GM19023 (cell line): ENCODE measurements around the gene FRMPD4.
"Not testable (repeated sequence)": the region's sequence is repeated elsewhere in the genome, so short reads cannot be mapped to it uniquely, and the experiment has no call there.

ENCODE experiments used
- ATAC-seq: cut with Tn5 transposase; IDR thresholded peaks from one replicate; pipeline ENCODE4 v1.9.1; 2021; ENCODE audit warnings: mild to moderate bottlenecking, moderate library complexity; ENCODE audit not compliant: unreplicated experiment

The FRMPD4 gene

DNA sequence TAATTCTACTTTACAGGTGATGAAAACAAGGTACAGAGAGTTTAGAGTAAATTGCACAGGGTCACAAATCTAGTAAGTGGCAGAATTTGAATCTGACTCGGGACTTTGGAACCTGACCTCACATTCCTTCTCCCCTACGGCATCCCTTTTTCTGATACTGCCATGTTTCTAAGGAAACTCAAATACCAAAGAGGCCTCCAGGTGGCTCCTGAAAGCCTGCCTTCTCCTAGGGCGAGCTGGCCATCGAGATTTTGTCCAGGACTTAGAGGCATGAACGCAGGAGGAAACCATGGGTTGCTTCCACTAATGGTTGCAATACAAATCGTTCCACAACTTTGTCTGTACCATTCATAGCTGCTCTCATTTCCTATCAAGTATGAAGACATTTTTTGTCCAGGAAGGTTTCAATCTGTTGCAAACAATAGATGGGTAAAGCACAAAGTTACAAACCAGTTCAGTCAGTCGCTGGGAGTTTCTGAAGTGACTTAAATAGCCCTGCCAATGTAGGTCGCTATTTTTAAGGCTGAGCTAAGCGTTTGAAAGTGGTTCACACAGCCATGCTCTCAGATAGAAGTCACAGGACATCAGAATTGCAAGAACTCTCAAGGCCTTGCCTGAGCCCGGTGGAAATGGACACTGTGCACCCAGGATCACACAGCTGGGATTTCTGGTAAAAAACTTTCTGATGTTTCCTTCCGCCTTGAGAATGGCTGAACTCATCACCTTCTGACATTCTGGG is 356.3 kb downstream of the FRMPD4 start:
- no peak for ATAC-seq

DNA sequence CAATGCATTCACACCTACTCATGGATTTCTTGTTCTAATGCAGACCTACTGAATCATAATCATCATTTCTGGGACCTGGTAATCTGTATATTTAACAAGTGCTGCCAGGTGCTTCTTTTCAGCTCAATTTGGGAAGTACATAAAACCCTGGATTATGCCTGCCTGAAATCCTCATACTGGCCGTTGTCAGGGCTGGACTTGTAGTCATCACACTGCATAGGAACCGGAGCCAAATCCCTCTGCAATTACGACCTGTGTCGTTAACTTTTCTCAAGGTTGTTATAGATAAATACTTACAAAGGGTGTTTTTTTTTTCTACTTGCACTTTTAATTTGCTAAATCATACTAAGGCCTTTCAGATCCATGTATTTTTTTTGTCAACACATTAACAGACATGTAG is 358.1 kb downstream of the FRMPD4 start:
- no peak for ATAC-seq

DNA sequence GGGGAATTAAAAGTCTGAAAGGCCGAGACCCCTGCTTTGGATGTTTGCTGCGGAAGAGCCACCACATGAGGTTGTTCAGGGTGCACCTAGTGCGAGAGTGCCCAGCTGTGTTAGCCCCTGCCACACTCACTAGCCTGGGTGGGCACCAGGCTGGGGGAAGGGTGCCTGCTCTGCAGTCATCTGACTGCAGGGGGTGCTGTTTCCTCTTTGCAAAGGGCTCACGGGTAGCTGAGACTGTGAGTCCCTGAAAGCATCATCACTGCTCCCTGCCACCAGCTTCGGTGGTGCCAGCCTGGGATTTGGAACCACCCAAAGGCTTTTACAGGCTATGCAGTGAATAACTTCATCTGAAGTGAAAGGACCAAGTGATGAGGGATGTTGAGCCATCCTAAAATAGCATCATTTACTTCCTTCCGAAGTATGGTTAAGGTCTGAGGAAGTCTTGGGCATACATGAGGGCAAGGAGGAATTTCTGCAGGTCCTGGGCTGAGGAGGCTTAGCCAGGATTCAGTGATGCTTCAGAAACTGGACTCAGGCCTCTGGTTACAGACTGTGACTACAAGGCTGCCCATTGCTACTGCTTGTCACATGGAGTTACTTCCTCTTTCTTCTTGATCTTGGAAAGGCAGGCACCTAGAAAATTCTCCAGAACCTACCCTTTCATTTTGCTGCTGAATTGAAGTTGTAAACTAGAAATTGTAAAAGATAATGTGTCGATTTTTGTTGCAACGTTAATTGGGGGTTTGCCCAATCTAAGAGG is 359.7 kb downstream of the FRMPD4 start:
- ATAC-seq, result no peak

DNA sequence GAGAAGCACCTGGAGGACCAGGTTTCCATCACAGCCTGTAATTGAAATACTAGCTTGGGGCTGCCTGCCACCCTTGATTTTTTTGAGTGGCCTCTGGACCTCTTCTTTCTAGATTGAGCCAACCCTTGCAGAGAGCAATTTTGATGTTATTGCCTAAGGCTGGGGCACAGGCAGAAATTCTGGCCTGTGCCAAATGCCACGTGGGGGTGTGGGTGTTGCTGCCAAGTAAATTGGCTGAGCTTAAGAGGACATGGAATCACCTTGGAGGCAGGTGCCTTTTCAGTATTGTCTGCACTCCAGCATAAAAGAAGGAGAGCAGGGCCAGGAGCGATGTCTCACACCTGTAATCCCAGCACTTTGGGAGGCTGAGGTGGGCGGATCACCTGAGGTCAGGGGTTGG is 366.9 kb downstream of the FRMPD4 start:
- no peak for ATAC-seq

DNA sequence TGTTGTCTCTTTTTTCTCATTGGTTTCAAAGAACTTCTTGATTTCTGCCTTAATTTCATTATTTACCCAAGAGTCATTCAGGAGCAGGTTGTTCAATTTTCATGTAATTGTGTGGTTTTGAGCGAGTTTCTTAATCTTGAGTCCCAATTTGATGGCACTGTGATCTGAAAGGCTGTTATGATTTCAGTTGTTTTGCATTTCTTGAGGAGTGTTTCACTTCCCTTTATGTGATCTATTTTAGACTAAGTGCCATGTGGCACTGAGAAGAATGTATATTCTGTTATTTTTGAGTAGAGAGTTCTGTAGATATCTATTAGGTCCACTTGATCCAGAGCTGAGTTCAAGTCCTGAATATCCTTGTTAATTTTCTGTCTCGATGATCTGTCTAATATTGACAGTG is 377.1 kb downstream of the FRMPD4 start:
- not testable (repeated sequence) for ATAC-seq

DNA sequence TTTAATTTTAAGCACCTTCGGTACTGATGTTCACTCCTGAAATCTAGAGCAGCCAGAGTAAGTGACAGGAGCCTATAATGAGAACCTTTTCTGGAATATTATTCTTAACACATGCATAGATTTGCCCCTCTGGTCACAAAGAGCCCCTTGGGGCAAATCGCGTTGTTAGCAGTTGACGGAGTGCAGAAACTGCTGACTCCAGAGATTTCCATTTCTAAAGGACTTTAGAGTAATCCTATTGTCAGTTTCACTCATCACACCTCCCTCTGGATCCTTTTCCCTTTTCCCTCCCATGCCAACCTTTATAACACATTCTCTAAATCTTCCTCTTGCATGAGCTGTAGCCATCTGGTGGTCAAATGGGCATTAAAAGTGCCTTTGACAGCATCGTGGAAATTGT is 388.0 kb downstream of the FRMPD4 start:
- ATAC-seq, result no peak

DNA sequence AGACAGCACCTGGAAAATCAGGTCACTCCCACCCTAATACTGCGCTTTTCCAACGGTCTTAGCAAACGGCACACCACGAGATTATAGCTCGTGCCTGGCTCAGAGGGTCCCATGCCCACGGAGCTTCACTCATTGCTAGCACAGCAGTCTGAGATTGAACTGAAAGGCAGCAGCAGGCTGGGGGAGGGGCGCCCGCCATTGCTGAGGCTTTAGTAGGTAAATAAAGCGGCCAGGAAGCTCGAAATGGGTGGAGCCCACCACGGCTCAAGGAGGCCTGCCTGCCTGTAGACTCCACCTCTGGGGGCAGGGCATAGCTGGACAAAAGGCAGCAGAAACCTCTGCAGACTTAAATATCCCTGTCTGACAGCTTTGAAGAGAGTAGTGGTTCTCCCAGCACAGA is 399.8 kb downstream of the FRMPD4 start:
- ATAC-seq, result not testable (repeated sequence)

DNA sequence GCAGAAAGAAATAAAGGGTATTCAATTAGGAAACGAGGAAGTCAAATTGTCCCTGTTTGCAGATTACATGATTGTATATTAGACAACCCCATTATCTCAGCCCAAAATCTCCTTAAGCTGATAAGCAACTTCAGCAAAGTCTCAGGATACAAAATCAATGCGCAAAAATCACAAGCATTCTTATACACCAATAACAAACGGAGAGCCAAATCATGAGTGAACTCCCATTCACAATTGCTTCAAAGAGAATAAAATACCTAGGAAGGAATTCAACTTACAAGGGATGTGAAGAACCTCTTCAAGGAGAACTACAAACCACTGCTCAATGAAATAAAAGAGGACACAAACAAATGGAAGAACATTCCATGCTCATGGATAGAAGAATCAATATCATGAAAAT is 404.0 kb downstream of the FRMPD4 start:
- not testable (repeated sequence) for ATAC-seq

DNA sequence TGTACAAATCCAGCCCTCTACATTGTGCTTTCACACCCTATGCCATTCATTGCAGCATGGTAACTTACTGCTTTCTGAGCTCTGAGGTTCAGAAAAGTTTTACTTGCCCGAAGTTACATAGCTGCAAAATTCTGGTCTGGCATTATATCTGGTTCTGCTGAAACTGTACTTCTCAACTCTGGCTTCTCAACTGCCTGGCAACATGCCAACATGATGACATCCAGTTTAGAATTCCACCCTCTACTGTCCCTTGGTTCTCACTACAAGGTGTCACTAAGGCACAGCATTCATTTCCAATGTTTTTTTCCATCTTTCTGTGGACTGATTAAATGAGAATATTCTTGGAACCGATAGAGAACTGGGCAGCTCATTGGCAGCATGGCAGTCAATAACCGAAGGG is 410.1 kb downstream of the FRMPD4 start:
- ATAC-seq, result no peak

DNA sequence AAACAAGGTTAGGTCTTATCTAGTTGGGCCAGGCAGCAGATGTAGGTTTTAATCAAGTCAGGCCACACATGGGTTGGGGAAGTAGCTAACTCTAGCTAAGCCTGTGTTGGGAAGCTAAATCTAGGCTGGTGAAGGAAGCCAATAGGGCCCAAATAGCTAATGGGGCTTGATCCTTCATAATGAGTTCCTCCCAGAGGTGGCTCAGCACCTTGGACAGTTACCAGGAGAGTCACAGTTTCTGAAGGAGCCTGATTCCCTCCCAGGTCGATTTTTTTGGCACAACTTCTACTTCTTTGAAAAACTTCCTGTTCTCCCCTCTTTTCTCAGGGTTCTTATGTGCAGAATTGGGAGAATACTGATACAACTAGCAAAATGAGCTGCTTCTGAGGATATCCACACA is 410.5 kb downstream of the FRMPD4 start:
- ATAC-seq, result no peak

DNA sequence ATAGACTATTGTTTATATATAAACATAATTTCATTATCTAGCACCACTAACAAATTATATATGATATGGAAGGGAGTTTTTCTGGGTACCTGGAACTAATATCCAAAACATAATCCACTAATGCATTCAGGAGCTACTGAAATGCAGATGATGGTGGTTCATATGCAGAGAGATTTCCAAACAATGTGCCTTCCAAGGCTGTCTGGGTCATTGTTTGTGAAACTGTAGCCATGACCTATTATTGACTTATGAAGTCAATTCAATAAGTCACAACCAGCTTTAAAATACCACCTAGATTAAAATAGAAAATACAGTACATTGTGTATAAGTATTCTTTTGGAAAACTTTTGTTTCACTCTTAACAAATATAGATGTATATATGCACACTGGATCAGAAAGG is 415.9 kb downstream of the FRMPD4 start:
- ATAC-seq, result no peak

DNA sequence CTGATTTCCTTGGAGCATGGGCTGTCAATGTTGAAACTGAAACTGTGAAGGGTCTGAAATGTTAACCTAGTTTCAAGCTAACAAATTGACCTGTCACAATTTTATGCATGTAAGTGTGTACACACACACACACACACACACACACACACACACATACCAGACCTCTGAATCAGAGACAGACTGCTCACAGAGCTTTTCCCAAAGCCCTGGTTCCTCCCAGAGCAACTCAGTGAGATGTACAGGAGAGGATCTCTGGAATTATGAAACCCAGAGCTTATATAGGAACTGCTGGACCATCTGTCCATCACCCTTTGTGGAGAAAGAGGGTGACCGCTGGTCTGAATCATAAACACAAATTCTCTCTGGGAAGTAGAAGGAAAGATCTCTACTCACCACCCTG is 424.8 kb downstream of the FRMPD4 start:
- no peak for ATAC-seq

DNA sequence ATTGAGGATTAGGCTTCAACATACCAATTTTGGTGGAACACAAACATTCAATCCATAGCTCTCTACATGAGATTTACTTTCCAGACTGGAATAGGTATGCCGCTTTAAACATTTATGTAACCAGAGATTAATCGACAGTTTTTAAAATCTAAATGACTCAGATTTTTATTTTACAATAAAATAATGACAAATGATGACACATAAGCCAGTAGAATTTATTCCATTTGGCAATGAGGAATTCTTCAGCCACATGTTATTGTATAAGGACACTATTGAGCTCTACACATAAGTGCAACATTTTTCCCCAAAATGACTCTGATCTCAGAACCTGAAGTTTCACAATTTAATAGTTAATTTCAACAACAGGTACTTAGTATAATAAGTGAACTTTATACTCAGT is 425.9 kb downstream of the FRMPD4 start:
- no peak for ATAC-seq

DNA sequence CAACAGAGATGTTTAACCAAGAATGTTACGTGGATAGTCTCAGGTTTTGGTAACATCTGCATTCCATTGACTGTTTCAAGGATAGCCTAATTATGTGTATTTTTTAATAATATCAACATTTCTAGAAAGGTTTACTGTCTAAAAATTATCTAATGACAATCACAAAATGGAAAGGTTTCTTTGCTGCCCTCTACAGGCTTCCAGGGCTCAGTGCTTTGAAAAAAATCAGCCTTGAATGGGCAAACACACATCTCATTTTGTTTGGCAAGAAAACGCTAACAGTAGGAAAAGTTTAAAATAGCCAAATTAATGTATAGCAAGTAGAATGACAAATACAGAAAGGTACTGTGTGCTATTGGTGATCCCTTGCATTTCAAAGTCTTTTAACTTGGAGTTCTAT is 429.6 kb downstream of the FRMPD4 start:
- no peak for ATAC-seq

DNA sequence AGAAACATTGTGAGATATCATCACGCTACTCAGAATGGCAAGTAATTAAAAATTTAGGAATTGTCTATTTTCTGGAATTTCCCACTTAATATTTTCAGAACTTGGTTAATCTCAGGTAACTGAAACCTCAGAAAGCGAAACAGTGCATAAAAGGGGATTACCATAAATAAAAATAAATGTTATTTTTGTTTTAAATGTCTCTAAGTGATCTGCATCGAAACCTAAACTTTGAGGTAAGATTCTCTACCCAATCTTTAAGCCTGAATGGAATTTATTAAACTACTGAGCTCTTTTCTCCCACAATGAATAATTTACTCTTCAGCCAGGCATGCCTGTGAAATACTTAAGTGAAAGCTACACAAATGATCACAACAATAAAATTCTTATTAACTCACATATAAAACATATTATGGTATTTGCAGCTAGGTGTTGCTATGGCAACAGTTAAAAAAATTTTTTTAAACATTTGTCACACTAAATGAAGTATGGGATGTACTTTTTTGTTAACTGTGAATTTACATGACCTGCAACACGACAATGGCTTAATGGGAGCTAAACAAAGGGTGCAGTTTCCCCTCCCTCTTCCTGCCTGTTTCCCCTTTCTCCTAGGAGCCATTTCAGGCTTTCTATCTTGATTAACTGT is 432.7 kb downstream of the FRMPD4 start:
- ATAC-seq, result no peak

DNA sequence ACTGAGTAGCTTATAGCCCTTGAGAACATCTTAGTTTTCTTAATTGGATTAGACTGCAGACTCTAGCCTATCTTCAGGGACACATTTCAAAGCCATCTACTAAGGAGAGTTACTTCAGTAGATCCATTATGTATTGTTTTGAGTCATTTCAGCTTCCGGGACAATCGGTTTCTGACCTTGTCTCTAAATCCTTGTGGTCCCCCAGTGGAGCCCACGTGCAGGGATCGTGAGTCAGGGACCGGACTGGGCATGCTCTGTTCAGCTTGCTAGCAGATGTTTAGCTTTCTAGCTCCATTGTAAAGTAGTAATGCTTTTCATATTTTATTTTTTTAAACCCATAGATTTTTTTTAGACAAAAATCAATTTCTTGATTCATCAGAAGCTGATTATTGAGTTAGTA is 441.0 kb downstream of the FRMPD4 start:
- no peak for ATAC-seq

DNA sequence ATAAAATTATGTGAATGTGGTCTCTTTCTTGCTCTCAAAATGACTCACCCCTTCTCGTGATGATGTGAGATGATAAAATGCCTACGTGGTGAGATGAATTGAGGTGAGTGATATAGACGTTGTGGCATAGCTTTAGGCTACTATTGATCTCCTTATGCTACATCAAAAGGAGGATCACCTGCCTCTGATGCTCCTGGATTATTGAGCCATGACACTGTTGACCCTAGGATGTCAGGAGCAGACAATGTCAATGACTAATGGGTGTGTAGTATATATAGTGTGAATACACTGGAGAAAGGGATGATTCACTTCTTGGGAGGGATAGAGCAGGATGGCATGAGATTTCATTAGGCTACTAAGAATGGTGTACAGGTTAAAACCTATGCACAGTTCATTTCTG is 442.3 kb downstream of the FRMPD4 start:
- no peak for ATAC-seq

DNA sequence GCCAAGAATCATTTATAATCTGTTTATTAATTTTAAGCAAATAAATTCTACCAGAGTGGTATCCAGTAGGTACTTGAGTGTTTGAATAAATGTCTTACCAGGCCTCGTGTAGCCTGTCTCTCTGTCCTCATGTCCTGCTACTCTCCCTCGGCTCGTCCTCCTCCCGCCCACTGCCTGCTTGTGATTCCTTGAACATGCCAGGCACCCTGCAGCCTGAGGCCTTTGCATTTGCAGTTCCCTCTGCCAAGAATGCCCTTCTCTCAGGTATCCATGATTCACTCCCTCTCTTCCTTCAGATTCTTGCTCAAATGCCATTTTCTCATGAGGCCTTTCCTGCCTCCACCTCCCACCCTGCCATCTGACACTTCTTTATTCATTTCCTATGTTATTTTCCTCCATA is 443.3 kb downstream of the FRMPD4 start:
- ATAC-seq, result no peak

DNA sequence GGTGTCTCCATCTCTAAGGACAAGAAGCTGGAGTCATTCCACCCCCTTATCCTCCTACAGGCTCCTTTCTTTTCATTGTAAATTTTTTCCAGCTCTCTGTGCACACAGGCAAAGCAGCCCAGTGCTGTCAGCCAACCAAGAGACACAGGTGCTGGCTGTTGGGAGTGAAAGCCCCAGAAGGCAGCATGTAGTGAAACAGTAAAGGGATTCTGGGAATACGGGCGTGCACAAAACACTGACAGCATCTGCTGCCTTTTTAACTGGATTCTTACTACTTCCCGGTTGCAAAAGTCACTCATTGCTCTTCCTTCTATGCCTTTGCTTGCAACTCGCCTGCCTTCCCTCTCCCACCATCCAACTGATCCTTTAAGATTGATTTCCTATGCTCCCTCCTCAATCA is 444.4 kb downstream of the FRMPD4 start:
- ATAC-seq, result no peak

DNA sequence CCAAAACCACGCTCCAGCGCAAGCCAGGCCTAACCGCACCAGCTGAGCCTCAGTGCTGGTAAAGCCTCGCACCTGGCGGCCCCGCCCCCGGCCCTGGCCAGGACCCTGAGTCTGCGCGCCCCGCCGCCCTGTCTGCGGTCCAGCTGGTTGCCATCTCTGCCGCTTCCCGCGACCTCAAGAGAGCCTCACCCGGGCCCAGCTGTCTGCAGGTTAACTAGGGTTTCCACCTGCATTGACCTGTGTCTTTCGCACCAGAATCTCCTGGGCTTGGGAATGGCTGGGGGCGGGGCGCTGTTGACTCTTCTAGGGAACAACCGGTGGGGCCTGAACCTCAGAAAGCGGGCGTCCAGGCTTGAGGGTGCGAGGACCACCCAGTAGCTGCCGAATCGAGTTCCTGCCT is 445.3 kb downstream of the FRMPD4 start:
- ATAC-seq, result no peak

DNA sequence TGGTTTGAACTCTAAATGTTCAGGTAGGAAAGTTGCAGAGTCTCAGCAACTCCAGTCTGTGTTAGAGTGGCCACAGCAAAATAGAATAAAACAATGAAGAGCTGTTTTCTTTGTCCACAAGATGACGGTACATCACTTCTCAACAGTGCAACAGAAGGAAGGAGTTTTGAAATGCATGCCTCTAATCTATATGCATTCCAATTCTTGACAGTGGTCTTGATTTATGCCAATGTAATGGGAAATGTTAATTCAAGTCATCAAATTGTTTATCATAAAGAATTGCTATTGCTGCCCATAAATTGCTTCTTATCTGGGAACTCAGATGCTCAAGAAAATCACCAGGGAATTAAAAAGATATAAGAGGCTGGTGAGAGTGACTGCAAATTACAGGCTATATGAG is 457.4 kb downstream of the FRMPD4 start:
- ATAC-seq, result no peak

DNA sequence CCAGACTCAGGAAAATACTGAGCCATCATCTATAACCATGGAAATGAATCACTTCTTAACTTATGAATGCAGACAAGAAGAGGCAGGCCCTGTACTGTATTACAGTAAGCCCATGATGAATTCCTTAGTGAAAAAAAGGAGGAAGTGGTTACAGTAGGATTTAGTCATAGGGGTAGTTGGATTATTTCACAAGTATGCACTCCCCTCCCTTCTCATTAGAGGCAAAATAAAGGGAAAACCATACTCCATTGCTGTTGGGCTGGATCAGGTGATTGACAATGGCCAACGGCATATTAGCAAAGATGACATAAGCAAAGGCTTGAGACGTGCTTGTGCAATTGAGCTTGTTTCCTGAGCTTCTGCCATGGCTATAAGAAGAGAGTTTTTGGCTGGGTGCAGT is 471.8 kb downstream of the FRMPD4 start:
- no peak for ATAC-seq
